Heart left ventricle (tissue), 13 donors: ENCODE measurements around the gene PAGR1.

Experiments used
- POLR2A ChIP-seq, 2 donors: fragments of 450-650 bp; IDR thresholded peaks; one replicate each; pipeline ENCODE4 v1.6.1; 2017; ENCODE audit warnings: antibody characterized with exemption in 2 of 2, mild to moderate bottlenecking in 2 of 2, moderate library complexity in 2 of 2
- TF ChIP-seq, protein P1 (sequence below), 12 donors: fragments of 200-600 bp; sonication (generic) in 4 of 12; IDR thresholded peaks; one replicate each; pipeline versions ENCODE4 v1.5.0 to v1.8.0; 2018 to 2022; ENCODE audit warnings: antibody characterized with exemption in 12 of 12, mild to moderate bottlenecking in 5 of 12
- donor health status: ischemic (EF 13 %, LVEDD 7.1; RV severe dilation, severe dysfunction).
- donor health status: DM: no; HTN: yes; CAD: no.
- donor health status: DM: no; HTN: no; CAD: no.
- donor health status: ischemic (EF 25% LVEDD 6.9; RV normal size, moderate dysfunction).
- donor health status: ischemic (EF 25% LVEDD 5.7; RV mildly dilated, moderate dysfunction).
- donor health status: ischemic (EF 35%, LVEDD 5.7; RV mildly dilated, moderate dysfunction).
- donor health status: nonischemic (EF 11% LVEDD 7.7; RV severe dilation, severe dysfunction).
- donor health status: DM: yes; HTN: yes; CAD: no.
- donor health status: PGD.
- donor health status: ischemic (EF 29% LVEDD 5.4; RV normal size, mild dysfunction).
- donor health status: nonischemic (EF 23%, LVEDD 6.1; RV moderate dilation, normal function).

DNA sequence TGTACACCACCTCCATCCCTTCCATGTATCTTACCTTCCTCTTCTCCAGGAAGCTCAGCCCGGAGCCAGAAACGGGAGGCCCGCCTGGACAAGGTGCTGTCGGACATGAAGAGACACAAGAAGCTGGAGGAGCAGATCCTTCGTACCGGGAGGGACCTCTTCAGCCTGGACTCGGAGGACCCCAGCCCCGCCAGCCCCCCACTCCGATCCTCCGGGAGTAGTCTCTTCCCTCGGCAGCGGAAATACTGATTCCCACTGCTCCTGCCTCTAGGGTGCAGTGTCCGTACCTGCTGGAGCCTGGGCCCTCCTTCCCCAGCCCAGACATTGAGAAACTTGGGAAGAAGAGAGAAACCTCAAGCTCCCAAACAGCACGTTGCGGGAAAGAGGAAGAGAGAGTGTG lies 3.6 kb downstream of the PAGR1 start:
- TF ChIP-seq, protein P1, sequence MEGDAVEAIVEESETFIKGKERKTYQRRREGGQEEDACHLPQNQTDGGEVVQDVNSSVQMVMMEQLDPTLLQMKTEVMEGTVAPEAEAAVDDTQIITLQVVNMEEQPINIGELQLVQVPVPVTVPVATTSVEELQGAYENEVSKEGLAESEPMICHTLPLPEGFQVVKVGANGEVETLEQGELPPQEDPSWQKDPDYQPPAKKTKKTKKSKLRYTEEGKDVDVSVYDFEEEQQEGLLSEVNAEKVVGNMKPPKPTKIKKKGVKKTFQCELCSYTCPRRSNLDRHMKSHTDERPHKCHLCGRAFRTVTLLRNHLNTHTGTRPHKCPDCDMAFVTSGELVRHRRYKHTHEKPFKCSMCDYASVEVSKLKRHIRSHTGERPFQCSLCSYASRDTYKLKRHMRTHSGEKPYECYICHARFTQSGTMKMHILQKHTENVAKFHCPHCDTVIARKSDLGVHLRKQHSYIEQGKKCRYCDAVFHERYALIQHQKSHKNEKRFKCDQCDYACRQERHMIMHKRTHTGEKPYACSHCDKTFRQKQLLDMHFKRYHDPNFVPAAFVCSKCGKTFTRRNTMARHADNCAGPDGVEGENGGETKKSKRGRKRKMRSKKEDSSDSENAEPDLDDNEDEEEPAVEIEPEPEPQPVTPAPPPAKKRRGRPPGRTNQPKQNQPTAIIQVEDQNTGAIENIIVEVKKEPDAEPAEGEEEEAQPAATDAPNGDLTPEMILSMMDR (IDR thresholded peaks at IDR 0.05), result no peak
- TF ChIP-seq POLR2A (IDR thresholded peaks at IDR 0.05), result no peak
